WTC11 (cell line): ENCODE results near the gene HMBS. TPM values are rescaled to one million over a fixed set of nuclear protein-coding genes. Genes with fewer than 3 reads are reported as not detected.

Source experiments
- ATAC-seq: fragments of 200-7000 bp; cut with Tn5 transposase; 2 replicates; pipeline ENCODE4 v1.10.0; 2021; ENCODE audit warnings: mild to moderate bottlenecking, moderate library complexity
- CTCF ChIA-PET: fragments of 300-600 bp; sonication (Branson Sonifier 250); formaldehyde crosslinking; loops from one replicate; lab custom pipeline; 2021; ENCODE audit warnings: antibody characterized with exemption; lab: Charles Lee
- POLR2A ChIA-PET: fragments of 350-600 bp; sonication (Branson Sonifier 250); formaldehyde crosslinking; loops from one replicate; lab custom pipeline; 2021; ENCODE audit warnings: antibody characterized with exemption; lab: Charles Lee
- DNase-seq: peaks from one replicate; pipeline ENCODE4 v3.0.0; 2021; ENCODE audit warnings: low spot score
- H3K27ac Mint-ChIP-seq: 2 replicates; pipeline ENCODE4 v1.8.0; 2021; ENCODE audit warnings: mixed read lengths
- H3K27me3 Mint-ChIP-seq: 2 replicates; pipeline ENCODE4 v1.8.0; 2021; ENCODE audit warnings: low read depth, mild to moderate bottlenecking, moderate library complexity, mixed read lengths
- H3K36me3 Mint-ChIP-seq: 2 replicates; pipeline ENCODE4 v1.8.0; 2021; ENCODE audit warnings: mixed read lengths
- H3K4me1 Mint-ChIP-seq: 2 replicates; pipeline ENCODE4 v1.8.0; 2022; ENCODE audit warnings: mixed read lengths
- H3K4me3 Mint-ChIP-seq: 2 replicates; pipeline ENCODE4 v1.8.0; 2021; ENCODE audit warnings: mild to moderate bottlenecking, moderate library complexity, mixed read lengths
- H3K9me3 Mint-ChIP-seq: 2 replicates; pipeline ENCODE4 v1.8.0; 2021; ENCODE audit warnings: mixed read lengths
- ATF1 ChIP-seq: sonication (generic); formaldehyde crosslinking; IDR thresholded peaks from 2 replicates; pipeline ENCODE4 v1.8.1; 2023; ENCODE audit warnings: mild to moderate bottlenecking, moderate library complexity, missing genetic modification reagents
- CBFB ChIP-seq: sonication (generic); formaldehyde crosslinking; IDR thresholded peaks from 2 replicates; pipeline ENCODE4 v1.8.1; 2022; ENCODE audit warnings: mild to moderate bottlenecking, low read depth, missing genetic modification reagents
- CDX4 ChIP-seq: fragments of 250-450 bp; sonication (Bioruptor Pico); IDR thresholded peaks from 2 replicates; pipeline ENCODE4 v1.9.0; 2021; ENCODE audit warnings: moderate library complexity, mild to moderate bottlenecking, inconsistent platforms, borderline replicate concordance
- CREM ChIP-seq: sonication (generic); formaldehyde crosslinking; IDR thresholded peaks from 2 replicates; pipeline ENCODE4 v1.8.1; 2022; ENCODE audit warnings: mild to moderate bottlenecking, missing genetic modification reagents, moderate library complexity
- ELF4 ChIP-seq: sonication (generic); formaldehyde crosslinking; IDR thresholded peaks from 2 replicates; pipeline ENCODE4 v1.8.1; 2022; ENCODE audit warnings: low read depth, mild to moderate bottlenecking, moderate library complexity, missing genetic modification reagents
- EMX1 ChIP-seq: fragments of 250-450 bp; sonication (Bioruptor Pico); IDR thresholded peaks from 2 replicates; pipeline ENCODE4 v1.8.0; 2021; ENCODE audit warnings: mild to moderate bottlenecking
- FOXK1 ChIP-seq: sonication (generic); formaldehyde crosslinking; IDR thresholded peaks from 2 replicates; pipeline ENCODE4 v1.8.0; 2022; ENCODE audit warnings: mild to moderate bottlenecking, moderate library complexity, missing genetic modification reagents
- FOXP4 ChIP-seq: sonication (generic); formaldehyde crosslinking; IDR thresholded peaks from 2 replicates; pipeline ENCODE4 v1.8.0; 2022; ENCODE audit warnings: mild to moderate bottlenecking, missing genetic modification reagents
- GRHL2 ChIP-seq: fragments of 250-450 bp; sonication (Bioruptor Pico); IDR thresholded peaks from 2 replicates; pipeline ENCODE4 v1.8.0; 2022; ENCODE audit warnings: mild to moderate bottlenecking, moderate library complexity; ENCODE audit not compliant: insufficient replicate concordance, severe bottlenecking
- GTF2I ChIP-seq: fragments of 250-450 bp; sonication (Bioruptor Pico); conservative IDR thresholded peaks from 2 replicates; pipeline ENCODE4 v1.4.0; 2021; ENCODE audit warnings: mild to moderate bottlenecking
- IRF1 ChIP-seq: sonication (generic); formaldehyde crosslinking; IDR thresholded peaks from 2 replicates; pipeline ENCODE4 v1.8.0; 2023; ENCODE audit warnings: missing genetic modification reagents
- JUN ChIP-seq: sonication (generic); formaldehyde crosslinking; IDR thresholded peaks from 2 replicates; pipeline ENCODE4 v1.8.0; 2023; ENCODE audit warnings: mild to moderate bottlenecking, missing genetic modification reagents
- KAT7 ChIP-seq: sonication (generic); formaldehyde crosslinking; IDR thresholded peaks from 2 replicates; pipeline ENCODE4 v1.8.1; 2023; ENCODE audit warnings: missing genetic modification reagents, mild to moderate bottlenecking, borderline replicate concordance
- MXD4 ChIP-seq: fragments of 250-450 bp; sonication (Bioruptor Pico); IDR thresholded peaks from 2 replicates; pipeline ENCODE4 v1.8.0; 2021; ENCODE audit warnings: mild to moderate bottlenecking, moderate library complexity, borderline replicate concordance
- NR1H2 ChIP-seq: sonication (generic); formaldehyde crosslinking; IDR thresholded peaks from 2 replicates; pipeline ENCODE4 v1.9.0; 2021; ENCODE audit warnings: mild to moderate bottlenecking, moderate library complexity, missing genetic modification reagents
- NR3C1 ChIP-seq: sonication (generic); formaldehyde crosslinking; conservative IDR thresholded peaks from 2 replicates; pipeline ENCODE4 v1.8.1; 2023; ENCODE audit warnings: low read depth, mild to moderate bottlenecking, missing genetic modification reagents
- SMAD4 ChIP-seq: sonication (generic); formaldehyde crosslinking; IDR thresholded peaks from 2 replicates; pipeline ENCODE4 v1.8.0; 2022; ENCODE audit warnings: mild to moderate bottlenecking, missing genetic modification reagents
- SOX15 ChIP-seq: fragments of 250-450 bp; sonication (Bioruptor Pico); IDR thresholded peaks from 2 replicates; pipeline ENCODE4 v1.9.0; 2021; ENCODE audit warnings: mild to moderate bottlenecking
- TEAD1 ChIP-seq: sonication (generic); formaldehyde crosslinking; IDR thresholded peaks from 2 replicates; pipeline ENCODE4 v1.8.0; 2022; ENCODE audit warnings: mild to moderate bottlenecking, missing genetic modification reagents
- ZNF121 ChIP-seq: sonication (generic); formaldehyde crosslinking; IDR thresholded peaks from 2 replicates; pipeline ENCODE4 v1.8.0; 2023; ENCODE audit warnings: missing genetic modification reagents
- ZNF138 ChIP-seq: sonication (generic); formaldehyde crosslinking; conservative IDR thresholded peaks from 2 replicates; pipeline ENCODE4 v1.8.1; 2022; ENCODE audit warnings: mild to moderate bottlenecking, moderate library complexity, missing genetic modification reagents
- ZNF416 ChIP-seq: fragments of 250-450 bp; sonication (Bioruptor Pico); IDR thresholded peaks from 2 replicates; pipeline ENCODE4 v1.9.0; 2021; ENCODE audit warnings: mild to moderate bottlenecking, inconsistent platforms
- ZNF423 ChIP-seq: fragments of 250-450 bp; sonication (Bioruptor Pico); IDR thresholded peaks from 2 replicates; pipeline ENCODE4 v2.1.2; 2022; ENCODE audit warnings: mild to moderate bottlenecking, moderate library complexity
- ZSCAN18 ChIP-seq: fragments of 250-450 bp; sonication (Bioruptor Pico); IDR thresholded peaks from 2 replicates; pipeline ENCODE4 v2.1.2; 2022; ENCODE audit warnings: mild to moderate bottlenecking, moderate library complexity
- total RNA-seq: library from RNA; stranded (reverse); gene quantifications from 3 replicates; pipeline ENCODE4 v1.2.3, GENCODE V29; 2021
- TF ChIP-seq, protein P1 (sequence below): sonication (generic); formaldehyde crosslinking; IDR thresholded peaks from 2 replicates; pipeline ENCODE4 v1.8.1; 2023; ENCODE audit warnings: mild to moderate bottlenecking, missing genetic modification reagents
- TF ChIP-seq, protein P2 (sequence below): sonication (generic); formaldehyde crosslinking; IDR thresholded peaks from 2 replicates; pipeline ENCODE4 v1.8.1; 2023; ENCODE audit warnings: mild to moderate bottlenecking, missing genetic modification reagents, moderate library complexity
- TF ChIP-seq, protein P3 (sequence below): sonication (generic); formaldehyde crosslinking; IDR thresholded peaks from 2 replicates; pipeline ENCODE4 v1.8.0; 2022; ENCODE audit warnings: mild to moderate bottlenecking, missing genetic modification reagents
- TF ChIP-seq, protein P4 (sequence below): sonication (generic); formaldehyde crosslinking; IDR thresholded peaks from 2 replicates; pipeline ENCODE4 v1.8.0; 2022; ENCODE audit warnings: mild to moderate bottlenecking, missing genetic modification reagents

Gene HMBS
- total RNA-seq, 1 experiment from 2014 or later, result 62.3 TPM

DNA sequence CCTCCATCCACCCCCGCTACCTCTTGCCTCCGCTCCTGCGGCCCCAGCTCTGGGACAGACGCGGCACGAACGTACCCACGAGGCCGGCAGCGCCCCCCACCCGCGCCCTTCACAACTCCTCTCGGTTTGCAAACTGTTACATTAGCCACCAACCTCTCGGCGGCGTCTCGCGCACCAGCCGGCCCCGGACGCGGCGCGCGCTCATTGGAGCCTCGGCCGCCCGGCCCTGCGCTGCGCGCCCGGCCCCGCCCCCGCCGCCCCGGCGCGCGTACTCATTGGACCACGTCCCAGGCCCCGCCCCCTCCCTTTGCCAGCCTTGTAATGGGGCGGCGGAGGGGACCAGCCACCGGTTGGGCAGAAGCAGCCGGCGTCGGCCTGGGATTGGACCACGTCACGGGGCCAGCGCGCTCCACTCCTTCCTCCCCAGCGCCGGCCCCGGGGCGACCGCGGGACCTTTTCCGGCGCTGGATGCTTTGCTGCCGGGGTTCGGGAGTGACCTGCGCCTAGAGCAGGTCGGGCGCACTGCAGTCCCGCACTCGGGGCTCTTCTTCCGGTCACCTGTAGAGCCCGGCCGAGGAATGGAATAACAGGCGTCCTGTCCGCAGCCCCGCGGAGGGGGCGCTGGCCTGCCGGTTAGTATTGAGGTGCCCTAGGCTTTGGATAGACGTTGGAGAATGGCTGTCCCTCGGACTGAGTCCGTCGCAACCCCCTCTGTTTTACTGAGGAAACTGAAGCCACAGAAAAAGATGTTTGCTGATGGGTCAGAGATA lies 27.5 kb upstream of the HMBS start, which contains the start of gene HYOU1:
TSS of gene HYOU1 (minus strand) at position 206 of the 770 bp plus-strand sequence. CDS start 1,045 bp downstream, outside the sequence.
- H3K4me3 Mint-ChIP-seq, result peak within 1 kb of the TSS; percentile 89
- CTCF ChIA-PET, result interaction anchor here (0.6 to 3.0 kb wide), 10 partner anchors 8 to 315 kb away, joined by 3 to 14 read pairs (median 4); partner anchors contain the start of genes CBL, CENATAC, SLC37A4 and VPS11
- POLR2A ChIA-PET, result interaction anchor here (0.6 to 2.6 kb wide), 8 partner anchors 10 to 146 kb away, joined by 3 to 20 read pairs (median 6); partner anchors contain the start of genes CENATAC, DPAGT1, HMBS and VPS11
- H3K36me3 Mint-ChIP-seq, result peaks cover 40% of the 10 kb centered on the region
- peak; percentile 96 for ATAC-seq
- H3K27ac Mint-ChIP-seq, result peak within 1 kb of the TSS; percentile 96
- H3K27me3 Mint-ChIP-seq, result no peaks in the 10 kb centered on the region
- peak; percentile 99 for DNase-seq
- H3K9me3 Mint-ChIP-seq, result no peaks in the 10 kb centered on the region
- peaks cover 17% of the 10 kb centered on the region for H3K4me1 Mint-ChIP-seq
- TF ChIP-seq ATF1 (no peak), JUN (CRISPR knock-in tag) (0 out of 2 replicates have a peak, but pooled peaks have one; percentile 11), ZSCAN18 (no peak), CREM (CRISPR knock-in tag) (0 out of 2 replicates have a peak, but pooled peaks have one; percentile 35), CDX4 (CRISPR knock-in tag) (no peak), ZNF138 (CRISPR knock-in tag) (no peak), IRF1 (CRISPR knock-in tag) (no peak), ZNF423 (CRISPR knock-in tag) (no peak), ZNF416 (CRISPR knock-in tag) (no peak), GRHL2 (CRISPR knock-in tag) (no peak), EMX1 (no peak), ZNF121 (CRISPR knock-in tag) (no peak), GTF2I (CRISPR knock-in tag) (no peak), SOX15 (CRISPR knock-in tag) (no peak), NR1H2 (CRISPR knock-in tag) (no peak), MXD4 (CRISPR knock-in tag) (0 out of 2 replicates have a peak, but pooled peaks have one; percentile 5), SMAD4 (no peak), ELF4 (CRISPR knock-in tag) (no peak), FOXP4 (CRISPR knock-in tag) (no peak), CBFB (CRISPR knock-in tag) (no peak), FOXK1 (CRISPR knock-in tag) (peak; percentile 26; the same call in 1 of the 2 replicates), TEAD1 (no peak), KAT7 (CRISPR knock-in tag) (no peak), NR3C1 (CRISPR knock-in tag) (no peak)
- TF ChIP-seq, protein P1, sequence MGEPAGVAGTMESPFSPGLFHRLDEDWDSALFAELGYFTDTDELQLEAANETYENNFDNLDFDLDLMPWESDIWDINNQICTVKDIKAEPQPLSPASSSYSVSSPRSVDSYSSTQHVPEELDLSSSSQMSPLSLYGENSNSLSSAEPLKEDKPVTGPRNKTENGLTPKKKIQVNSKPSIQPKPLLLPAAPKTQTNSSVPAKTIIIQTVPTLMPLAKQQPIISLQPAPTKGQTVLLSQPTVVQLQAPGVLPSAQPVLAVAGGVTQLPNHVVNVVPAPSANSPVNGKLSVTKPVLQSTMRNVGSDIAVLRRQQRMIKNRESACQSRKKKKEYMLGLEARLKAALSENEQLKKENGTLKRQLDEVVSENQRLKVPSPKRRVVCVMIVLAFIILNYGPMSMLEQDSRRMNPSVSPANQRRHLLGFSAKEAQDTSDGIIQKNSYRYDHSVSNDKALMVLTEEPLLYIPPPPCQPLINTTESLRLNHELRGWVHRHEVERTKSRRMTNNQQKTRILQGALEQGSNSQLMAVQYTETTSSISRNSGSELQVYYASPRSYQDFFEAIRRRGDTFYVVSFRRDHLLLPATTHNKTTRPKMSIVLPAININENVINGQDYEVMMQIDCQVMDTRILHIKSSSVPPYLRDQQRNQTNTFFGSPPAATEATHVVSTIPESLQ, result no peak
- TF ChIP-seq, protein P2, sequence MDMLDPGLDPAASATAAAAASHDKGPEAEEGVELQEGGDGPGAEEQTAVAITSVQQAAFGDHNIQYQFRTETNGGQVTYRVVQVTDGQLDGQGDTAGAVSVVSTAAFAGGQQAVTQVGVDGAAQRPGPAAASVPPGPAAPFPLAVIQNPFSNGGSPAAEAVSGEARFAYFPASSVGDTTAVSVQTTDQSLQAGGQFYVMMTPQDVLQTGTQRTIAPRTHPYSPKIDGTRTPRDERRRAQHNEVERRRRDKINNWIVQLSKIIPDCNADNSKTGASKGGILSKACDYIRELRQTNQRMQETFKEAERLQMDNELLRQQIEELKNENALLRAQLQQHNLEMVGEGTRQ, result peak; percentile 53
- TF ChIP-seq, protein P3, sequence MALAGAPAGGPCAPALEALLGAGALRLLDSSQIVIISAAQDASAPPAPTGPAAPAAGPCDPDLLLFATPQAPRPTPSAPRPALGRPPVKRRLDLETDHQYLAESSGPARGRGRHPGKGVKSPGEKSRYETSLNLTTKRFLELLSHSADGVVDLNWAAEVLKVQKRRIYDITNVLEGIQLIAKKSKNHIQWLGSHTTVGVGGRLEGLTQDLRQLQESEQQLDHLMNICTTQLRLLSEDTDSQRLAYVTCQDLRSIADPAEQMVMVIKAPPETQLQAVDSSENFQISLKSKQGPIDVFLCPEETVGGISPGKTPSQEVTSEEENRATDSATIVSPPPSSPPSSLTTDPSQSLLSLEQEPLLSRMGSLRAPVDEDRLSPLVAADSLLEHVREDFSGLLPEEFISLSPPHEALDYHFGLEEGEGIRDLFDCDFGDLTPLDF (CRISPR knock-in tag), result no peak
- TF ChIP-seq, protein P4, sequence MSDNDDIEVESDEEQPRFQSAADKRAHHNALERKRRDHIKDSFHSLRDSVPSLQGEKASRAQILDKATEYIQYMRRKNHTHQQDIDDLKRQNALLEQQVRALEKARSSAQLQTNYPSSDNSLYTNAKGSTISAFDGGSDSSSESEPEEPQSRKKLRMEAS (CRISPR knock-in tag), result 0 out of 2 replicates have a peak, but pooled peaks have one; percentile 31
